Measurements from ENCODE around the gene PDIA2. TPM values are rescaled to one million over a fixed set of nuclear protein-coding genes. Genes with fewer than 3 reads are reported as not detected.

Gene PDIA2
- total RNA-seq, 4 donors from 2014 or later: 0.81 to 0.93 TPM; not detected in 2

- Histone ChIP-seq H3K4me3 (no peak overlapping the region), H3K9me3 (no peaks in the 10 kb centered on the region), H3K27ac (no peak overlapping the region), H3K4me1 (no peaks in the 10 kb centered on the region), H3K36me3 (peaks cover 0 to 85% of the 10 kb centered on the region in 2 donors), H3K27me3 (no peaks in the 10 kb centered on the region)
- TF ChIP-seq EP300 (IDR thresholded peaks at IDR 0.05) (no peak), POLR2AphosphoS5 (IDR thresholded peaks at IDR 0.05) (no peak), POLR2A (IDR thresholded peaks at IDR 0.05) (no peak)
- TF ChIP-seq, protein P1, sequence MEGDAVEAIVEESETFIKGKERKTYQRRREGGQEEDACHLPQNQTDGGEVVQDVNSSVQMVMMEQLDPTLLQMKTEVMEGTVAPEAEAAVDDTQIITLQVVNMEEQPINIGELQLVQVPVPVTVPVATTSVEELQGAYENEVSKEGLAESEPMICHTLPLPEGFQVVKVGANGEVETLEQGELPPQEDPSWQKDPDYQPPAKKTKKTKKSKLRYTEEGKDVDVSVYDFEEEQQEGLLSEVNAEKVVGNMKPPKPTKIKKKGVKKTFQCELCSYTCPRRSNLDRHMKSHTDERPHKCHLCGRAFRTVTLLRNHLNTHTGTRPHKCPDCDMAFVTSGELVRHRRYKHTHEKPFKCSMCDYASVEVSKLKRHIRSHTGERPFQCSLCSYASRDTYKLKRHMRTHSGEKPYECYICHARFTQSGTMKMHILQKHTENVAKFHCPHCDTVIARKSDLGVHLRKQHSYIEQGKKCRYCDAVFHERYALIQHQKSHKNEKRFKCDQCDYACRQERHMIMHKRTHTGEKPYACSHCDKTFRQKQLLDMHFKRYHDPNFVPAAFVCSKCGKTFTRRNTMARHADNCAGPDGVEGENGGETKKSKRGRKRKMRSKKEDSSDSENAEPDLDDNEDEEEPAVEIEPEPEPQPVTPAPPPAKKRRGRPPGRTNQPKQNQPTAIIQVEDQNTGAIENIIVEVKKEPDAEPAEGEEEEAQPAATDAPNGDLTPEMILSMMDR (IDR thresholded peaks at IDR 0.05): no peak
- 82 to 90% methylated on average over 3 to 6 of the region's 17 CpGs for WGBS, 2 donors (ENCODE audit: low coverage in 1 of 2)
- ATAC-seq: no peak
Observed at GRCh38 chr16:306911-307370, 24.0 kb downstream of the PDIA2 start.

DNA sequence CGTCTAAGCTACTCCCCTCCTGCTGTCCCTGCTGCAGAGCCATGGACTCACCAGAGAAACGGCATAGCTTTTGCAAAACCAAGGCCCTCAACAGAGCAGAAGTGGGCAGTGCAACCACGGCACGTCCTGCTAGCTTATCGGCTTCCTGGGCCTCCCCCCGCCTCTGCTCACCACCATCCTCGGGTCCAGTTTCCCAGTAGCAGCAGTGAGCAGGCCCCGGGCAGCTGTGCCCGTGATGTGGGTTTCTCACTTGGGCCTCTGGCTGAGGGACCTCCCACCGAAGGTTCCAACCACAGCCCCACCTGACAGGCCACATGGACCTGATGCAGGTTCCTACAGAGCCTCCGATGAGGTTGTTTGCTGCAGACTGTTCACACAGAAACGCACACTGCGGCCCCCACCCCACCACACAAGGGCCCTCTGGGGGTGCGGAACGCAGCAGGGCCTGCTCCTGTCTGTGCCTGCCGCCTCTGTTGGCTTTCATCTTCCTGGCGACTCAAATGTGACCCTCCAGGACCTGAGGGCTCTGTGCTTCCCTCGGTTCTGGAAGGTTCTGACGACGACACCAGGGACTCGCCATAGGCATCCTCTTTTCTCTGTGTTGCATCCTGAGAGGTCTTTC lies 24.8 kb downstream of the PDIA2 start:
- ATAC-seq: no peak

GRCh38 chr16:309476-309875 lies 26.5 kb downstream of the PDIA2 start:
- Histone ChIP-seq H3K9me3 (no peaks in the 10 kb centered on the region), H3K36me3 (peaks cover 0 to 85% of the 10 kb centered on the region in 2 donors), H3K27me3 (no peaks in the 10 kb centered on the region), H3K27ac (no peak overlapping the region), H3K4me3 (no peak overlapping the region), H3K4me1 (no peaks in the 10 kb centered on the region)
- WGBS, 2 donors (ENCODE audit: low coverage in 1 of 2): 33% methylated on average over 1 of the region's 7 CpGs; no CpG with 5 or more reads in 1 of the 2 donors
- ATAC-seq: no peak
- TF ChIP-seq, protein P1 (IDR thresholded peaks at IDR 0.05): no peak
- TF ChIP-seq EP300 (IDR thresholded peaks at IDR 0.05) (no peak), POLR2A (IDR thresholded peaks at IDR 0.05) (no peak), POLR2AphosphoS5 (IDR thresholded peaks at IDR 0.05) (no peak)

More for the DNA sequence above, 24.8 kb downstream of the PDIA2 start:
- Histone ChIP-seq H3K36me3 (peaks cover 0 to 85% of the 10 kb centered on the region in 2 donors), H3K27ac (no peak overlapping the region), H3K27me3 (no peaks in the 10 kb centered on the region), H3K4me1 (no peaks in the 10 kb centered on the region), H3K9me3 (no peaks in the 10 kb centered on the region), H3K4me3 (no peak overlapping the region)
- WGBS, 2 donors (ENCODE audit: low coverage in 1 of 2): 92% methylated on average over 4 of the region's 21 CpGs; no CpG with 5 or more reads in 1 of the 2 donors
- TF ChIP-seq, protein P1 (IDR thresholded peaks at IDR 0.05): no peak
- TF ChIP-seq POLR2A (IDR thresholded peaks at IDR 0.05) (no peak), POLR2AphosphoS5 (IDR thresholded peaks at IDR 0.05) (no peak), EP300 (IDR thresholded peaks at IDR 0.05) (no peak)

DNA sequence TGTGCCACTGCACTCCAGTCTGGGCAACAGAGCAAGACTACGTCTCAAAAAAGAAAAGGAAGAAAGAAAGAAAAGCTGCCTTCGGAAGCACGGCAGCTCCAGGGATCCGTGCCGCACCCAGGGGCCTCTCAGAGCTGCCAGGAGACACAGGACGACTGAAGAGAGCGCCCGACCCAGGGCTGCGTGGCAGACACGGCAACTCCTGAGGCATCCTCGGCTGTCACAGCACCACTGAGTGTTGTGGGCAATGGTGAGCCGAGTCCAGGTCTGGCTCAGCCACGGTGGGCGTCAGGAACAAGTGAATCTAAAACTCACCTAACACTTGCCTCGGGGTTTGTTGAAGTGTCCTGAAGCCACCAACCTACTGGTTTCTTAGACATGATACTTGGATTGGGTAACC lies 28.8 kb downstream of the PDIA2 start:
- no peak for ATAC-seq
- peaks cover 0 to 76% of the 10 kb centered on the region in 2 donors for H3K36me3 ChIP-seq
- no peaks in the 10 kb centered on the region for H3K9me3 ChIP-seq
- no peaks in the 10 kb centered on the region for H3K4me1 ChIP-seq
- 82 to 85% methylated on average over 3 to 10 of the region's 15 CpGs for WGBS, 2 donors (ENCODE audit: low coverage in 1 of 2)
- TF ChIP-seq, protein P1 (IDR thresholded peaks at IDR 0.05): no peak
- TF ChIP-seq EP300 (IDR thresholded peaks at IDR 0.05): no peak
- TF ChIP-seq POLR2AphosphoS5 (IDR thresholded peaks at IDR 0.05): no peak
- no peak for TF ChIP-seq POLR2A (IDR thresholded peaks at IDR 0.05)
- H3K4me3 ChIP-seq: no peak overlapping the region
- H3K27me3 ChIP-seq: no peaks in the 10 kb centered on the region
- H3K27ac ChIP-seq: no peak overlapping the region

DNA sequence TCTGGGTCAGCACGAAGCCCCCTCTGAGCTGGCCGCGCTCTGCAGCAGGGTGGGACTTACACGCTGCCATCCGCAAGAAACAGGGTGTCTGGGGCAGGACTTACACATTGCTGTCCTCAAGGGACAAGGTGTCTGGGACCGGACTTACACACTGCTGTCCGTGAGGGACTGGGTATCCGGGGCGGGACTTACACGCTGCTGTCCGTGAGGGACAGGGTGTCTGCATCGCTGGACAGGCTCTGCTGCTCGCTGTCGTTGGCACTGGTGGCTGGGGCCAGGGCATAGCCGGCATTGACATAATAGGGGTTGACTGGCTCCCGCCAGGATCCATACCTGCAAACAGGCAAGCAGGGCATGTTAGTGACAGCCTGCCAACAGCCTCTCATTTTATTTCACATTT lies 31.4 kb downstream of the PDIA2 start:
- no peaks in the 10 kb centered on the region for H3K27me3 ChIP-seq
- peaks cover 0 to 67% of the 10 kb centered on the region in 2 donors for H3K36me3 ChIP-seq
- ATAC-seq: no peak
- H3K4me1 ChIP-seq: no peaks in the 10 kb centered on the region
- no peaks in the 10 kb centered on the region for H3K9me3 ChIP-seq
- no peak overlapping the region for H3K4me3 ChIP-seq
- 95 to 100% methylated on average over 6 to 10 of the region's 16 CpGs for WGBS, 2 donors (ENCODE audit: low coverage in 1 of 2)
- H3K27ac ChIP-seq: no peak overlapping the region
- TF ChIP-seq, protein P1 (IDR thresholded peaks at IDR 0.05): no peak
- no peak for TF ChIP-seq EP300 (IDR thresholded peaks at IDR 0.05)
- no peak for TF ChIP-seq POLR2AphosphoS5 (IDR thresholded peaks at IDR 0.05)
- TF ChIP-seq POLR2A (IDR thresholded peaks at IDR 0.05): no peak
